Panc1 (cell line): ENCODE results near the gene DNAJC10. TPM values are rescaled to one million over a fixed set of nuclear protein-coding genes. Genes with fewer than 3 reads are reported as not detected.

Source experiments
- ATAC-seq: fragments of 200-7000 bp; cut with Tn5 transposase; 2 replicates; pipeline ENCODE4 v1.9.1; 2020; ENCODE audit warnings: mild to moderate bottlenecking, moderate library complexity
- BruUV-seq: library from RNA; stranded (reverse); fragments of 400-500 nt; replicated peaks from 2 replicates; lab custom pipeline; 2021; lab: Mats Ljungman, UMichigan
- CTCF ChIA-PET: fragments of 300-600 bp; sonication (Branson Sonifier 250); formaldehyde crosslinking; loops from one replicate; lab custom pipeline; 2022; ENCODE audit warnings: antibody characterized with exemption; lab: Charles Lee
- POLR2A ChIA-PET: fragments of 300-600 bp; sonication (Branson Sonifier 250); formaldehyde crosslinking; loops from one replicate; lab custom pipeline; 2022; ENCODE audit warnings: antibody characterized with exemption; lab: Charles Lee
- DNase-seq: peaks from one replicate; pipeline ENCODE4 v3.0.0-alpha.2; 2010; ENCODE audit warnings: low read depth, low spot score
- H3K27ac ChIP-seq: 2 replicates; pipeline ENCODE4 v1.5.1; 2011; ENCODE audit warnings: mild to moderate bottlenecking, low read length, inconsistent platforms
- H3K27me3 ChIP-seq: fragments of 200-500 bp; sonication (Bioruptor generic); 2 replicates; pipeline ENCODE4 v1.6.0; 2014; ENCODE audit warnings: low read length, inconsistent platforms; ENCODE audit not compliant: control insufficient read depth, insufficient read depth
- H3K36me3 ChIP-seq: fragments of 200-500 bp; sonication (Bioruptor generic); 2 replicates; pipeline ENCODE4 v1.5.1; 2014; ENCODE audit warnings: inconsistent platforms, mild to moderate bottlenecking, low read length, moderate library complexity; ENCODE audit not compliant: control insufficient read depth, insufficient read depth
- H3K4me1 ChIP-seq: 2 replicates; pipeline ENCODE4 v1.5.1; 2011; ENCODE audit warnings: inconsistent platforms, mild to moderate bottlenecking, low read length, moderate library complexity; ENCODE audit not compliant: control insufficient read depth, insufficient read depth
- H3K4me3 ChIP-seq, 2 experiments: 2 replicates each; pipeline ENCODE4 v1.5.1; 2011 to 2012; ENCODE audit warnings: low read depth in 2 of 2, low read length in 2 of 2, mild to moderate bottlenecking in 2 of 2, inconsistent platforms in 1 of 2, moderate library complexity in 1 of 2
- H3K9me3 ChIP-seq: fragments of 200-500 bp; sonication (Bioruptor generic); 2 replicates; pipeline ENCODE4 v1.5.1; 2014; ENCODE audit warnings: low read depth, mild to moderate bottlenecking, inconsistent platforms, low read length, moderate library complexity; ENCODE audit not compliant: control insufficient read depth, insufficient read depth
- POLR2AphosphoS5 ChIP-seq: IDR thresholded peaks from 2 replicates; pipeline ENCODE4 v1.6.1; 2012; ENCODE audit warnings: mild to moderate bottlenecking, low read depth, low read length, moderate library complexity
- SIN3A ChIP-seq: IDR thresholded peaks from 2 replicates; pipeline ENCODE4 v1.6.1; 2012; ENCODE audit warnings: low read depth, mild to moderate bottlenecking, low read length, moderate library complexity, borderline replicate concordance; ENCODE audit not compliant: insufficient read depth
- TCF7L2 ChIP-seq: IDR thresholded peaks from 2 replicates; pipeline ENCODE4 v1.6.1; 2011; ENCODE audit warnings: mild to moderate bottlenecking, low read depth, low read length, inconsistent platforms
- in situ Hi-C: cut with HindIII; loops from 2 replicates; pipeline ENCODE4 v1.10.0; 2016; ENCODE audit warnings: low sequenced_read_pairs, low pct_unique_long_range_greater_than_20kb
- intact Hi-C: fragments of 100-400 bp; cut with micrococcal nuclease; formaldehyde crosslinking; loops from one replicate; pipeline ENCODE4 v1.10.0; 2022; ENCODE audit not compliant: unreplicated experiment
- total RNA-seq: library from RNA; stranded (reverse); gene quantifications from one replicate; pipeline ENCODE4 v1.2.1, GENCODE V29; 2021; ENCODE audit not compliant: unreplicated experiment
- TF ChIP-seq, protein P1 (sequence below): fragments of 450-650 bp; IDR thresholded peaks from 2 replicates; pipeline ENCODE4 v1.5.1; 2017; ENCODE audit warnings: mild to moderate bottlenecking
- TF ChIP-seq, protein P2 (sequence below), 2 experiments: IDR thresholded peaks; 2 replicates each; pipeline ENCODE4 v1.6.1; 2011 to 2012; ENCODE audit warnings: low read depth in 2 of 2, control low read depth in 1 of 2, low read length in 1 of 2, mild to moderate bottlenecking in 1 of 2, moderate library complexity in 1 of 2; ENCODE audit not compliant: insufficient read depth in 1 of 2

Gene DNAJC10
- total RNA-seq, 1 experiment from 2014 or later = 122 TPM

DNA sequence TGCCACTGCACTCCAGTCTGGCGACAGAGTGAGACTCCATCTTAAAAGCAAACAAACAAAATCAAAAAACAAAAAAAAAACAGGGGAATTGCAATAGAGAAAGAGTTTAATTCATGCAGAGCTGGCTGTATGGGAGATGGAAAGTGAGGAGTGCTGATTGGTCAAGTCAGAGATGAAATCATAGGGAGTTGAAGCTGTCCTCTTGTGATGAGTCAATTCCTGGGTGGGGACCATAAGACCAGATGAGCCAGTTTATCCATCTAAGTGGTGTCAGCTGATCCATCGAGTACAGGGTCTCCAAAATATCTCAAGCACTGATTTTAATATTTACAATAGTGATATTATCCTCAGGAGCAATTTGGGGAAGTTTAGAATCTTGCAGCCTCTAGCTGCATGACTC is 105.1 kb downstream of the DNAJC10 start:
- no TSS peak for BruUV-seq
- Histone ChIP-seq H3K27me3 (peaks cover 11% of the 10 kb centered on the region), H3K36me3 (no peaks in the 10 kb centered on the region), H3K27ac (no peak overlapping the region), H3K4me3 (no peak overlapping the region), H3K4me1 (no peaks in the 10 kb centered on the region; the same call in 1 of the 2 replicates), H3K9me3 (no peaks in the 10 kb centered on the region)
- DNase-seq (no peak), ATAC-seq (no peak)
- in situ Hi-C loops = no loop called here
- ChIA-PET POLR2A (no interaction called here), CTCF (no interaction called here)
- intact Hi-C loops = no loop called here
- TF ChIP-seq POLR2AphosphoS5 (no peak), SIN3A (no peak), TCF7L2 (no peak)
- TF ChIP-seq, protein P1, sequence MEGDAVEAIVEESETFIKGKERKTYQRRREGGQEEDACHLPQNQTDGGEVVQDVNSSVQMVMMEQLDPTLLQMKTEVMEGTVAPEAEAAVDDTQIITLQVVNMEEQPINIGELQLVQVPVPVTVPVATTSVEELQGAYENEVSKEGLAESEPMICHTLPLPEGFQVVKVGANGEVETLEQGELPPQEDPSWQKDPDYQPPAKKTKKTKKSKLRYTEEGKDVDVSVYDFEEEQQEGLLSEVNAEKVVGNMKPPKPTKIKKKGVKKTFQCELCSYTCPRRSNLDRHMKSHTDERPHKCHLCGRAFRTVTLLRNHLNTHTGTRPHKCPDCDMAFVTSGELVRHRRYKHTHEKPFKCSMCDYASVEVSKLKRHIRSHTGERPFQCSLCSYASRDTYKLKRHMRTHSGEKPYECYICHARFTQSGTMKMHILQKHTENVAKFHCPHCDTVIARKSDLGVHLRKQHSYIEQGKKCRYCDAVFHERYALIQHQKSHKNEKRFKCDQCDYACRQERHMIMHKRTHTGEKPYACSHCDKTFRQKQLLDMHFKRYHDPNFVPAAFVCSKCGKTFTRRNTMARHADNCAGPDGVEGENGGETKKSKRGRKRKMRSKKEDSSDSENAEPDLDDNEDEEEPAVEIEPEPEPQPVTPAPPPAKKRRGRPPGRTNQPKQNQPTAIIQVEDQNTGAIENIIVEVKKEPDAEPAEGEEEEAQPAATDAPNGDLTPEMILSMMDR = no peak
- TF ChIP-seq, protein P2, sequence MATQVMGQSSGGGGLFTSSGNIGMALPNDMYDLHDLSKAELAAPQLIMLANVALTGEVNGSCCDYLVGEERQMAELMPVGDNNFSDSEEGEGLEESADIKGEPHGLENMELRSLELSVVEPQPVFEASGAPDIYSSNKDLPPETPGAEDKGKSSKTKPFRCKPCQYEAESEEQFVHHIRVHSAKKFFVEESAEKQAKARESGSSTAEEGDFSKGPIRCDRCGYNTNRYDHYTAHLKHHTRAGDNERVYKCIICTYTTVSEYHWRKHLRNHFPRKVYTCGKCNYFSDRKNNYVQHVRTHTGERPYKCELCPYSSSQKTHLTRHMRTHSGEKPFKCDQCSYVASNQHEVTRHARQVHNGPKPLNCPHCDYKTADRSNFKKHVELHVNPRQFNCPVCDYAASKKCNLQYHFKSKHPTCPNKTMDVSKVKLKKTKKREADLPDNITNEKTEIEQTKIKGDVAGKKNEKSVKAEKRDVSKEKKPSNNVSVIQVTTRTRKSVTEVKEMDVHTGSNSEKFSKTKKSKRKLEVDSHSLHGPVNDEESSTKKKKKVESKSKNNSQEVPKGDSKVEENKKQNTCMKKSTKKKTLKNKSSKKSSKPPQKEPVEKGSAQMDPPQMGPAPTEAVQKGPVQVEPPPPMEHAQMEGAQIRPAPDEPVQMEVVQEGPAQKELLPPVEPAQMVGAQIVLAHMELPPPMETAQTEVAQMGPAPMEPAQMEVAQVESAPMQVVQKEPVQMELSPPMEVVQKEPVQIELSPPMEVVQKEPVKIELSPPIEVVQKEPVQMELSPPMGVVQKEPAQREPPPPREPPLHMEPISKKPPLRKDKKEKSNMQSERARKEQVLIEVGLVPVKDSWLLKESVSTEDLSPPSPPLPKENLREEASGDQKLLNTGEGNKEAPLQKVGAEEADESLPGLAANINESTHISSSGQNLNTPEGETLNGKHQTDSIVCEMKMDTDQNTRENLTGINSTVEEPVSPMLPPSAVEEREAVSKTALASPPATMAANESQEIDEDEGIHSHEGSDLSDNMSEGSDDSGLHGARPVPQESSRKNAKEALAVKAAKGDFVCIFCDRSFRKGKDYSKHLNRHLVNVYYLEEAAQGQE (IDR thresholded peaks at IDR 0.05; ENCODE audit: insufficient read depth in 1 of 2, low read depth in 2 of 2, low read length in 1 of 2) = no peak

DNA sequence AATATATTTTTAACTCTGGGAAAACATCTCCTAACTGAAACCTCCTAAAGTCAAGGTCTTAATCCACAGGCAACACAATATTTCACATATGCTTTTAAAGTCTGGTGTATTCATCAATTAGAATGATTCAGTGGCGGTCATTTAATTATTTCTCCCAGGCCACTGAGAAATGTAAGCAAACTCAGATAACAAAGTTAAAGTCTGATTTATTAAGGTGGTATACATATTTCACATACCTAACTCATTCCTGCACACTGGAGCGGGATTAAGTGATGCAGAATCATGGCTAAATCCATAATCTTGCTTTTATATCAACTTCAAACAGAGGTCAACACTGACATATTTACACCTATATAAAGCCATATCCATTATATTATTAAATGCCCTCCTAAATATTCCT is 106.7 kb downstream of the DNAJC10 start:
- no peak for ATAC-seq
- no peaks in the 10 kb centered on the region for H3K4me1 ChIP-seq
- intact Hi-C loops (no loop called here), in situ Hi-C loops (no loop called here)
- ChIA-PET POLR2A (interaction anchor here (0.6 kb wide), 1 partner anchor 73 kb away, joined by 3 read pairs; no protein-coding TSS in a partner anchor), CTCF (no interaction called here)
- DNase-seq = no peak
- no peaks in the 10 kb centered on the region for H3K36me3 ChIP-seq
- BruUV-seq = no TSS peak
- TF ChIP-seq, protein P2 (IDR thresholded peaks at IDR 0.05; ENCODE audit: insufficient read depth in 1 of 2, low read depth in 2 of 2, low read length in 1 of 2) = no peak
- TF ChIP-seq TCF7L2 (no peak), SIN3A (no peak), POLR2AphosphoS5 (no peak)
- TF ChIP-seq, protein P1 = no peak
- H3K27me3 ChIP-seq = peaks cover 6% of the 10 kb centered on the region
- no peak overlapping the region for H3K4me3 ChIP-seq
- no peak overlapping the region for H3K27ac ChIP-seq
- H3K9me3 ChIP-seq = no peaks in the 10 kb centered on the region
